NCI-H2029 treated with DMSO at 0.1 percent for 48 hours (cell line): ENCODE data around the gene ADCYAP1R1.

ENCODE experiments used
- DNase-seq: peaks from one replicate; lab custom pipeline; 2025; lab: John Stamatoyannopoulos, UW

ADCYAP1R1 gene

DNA sequence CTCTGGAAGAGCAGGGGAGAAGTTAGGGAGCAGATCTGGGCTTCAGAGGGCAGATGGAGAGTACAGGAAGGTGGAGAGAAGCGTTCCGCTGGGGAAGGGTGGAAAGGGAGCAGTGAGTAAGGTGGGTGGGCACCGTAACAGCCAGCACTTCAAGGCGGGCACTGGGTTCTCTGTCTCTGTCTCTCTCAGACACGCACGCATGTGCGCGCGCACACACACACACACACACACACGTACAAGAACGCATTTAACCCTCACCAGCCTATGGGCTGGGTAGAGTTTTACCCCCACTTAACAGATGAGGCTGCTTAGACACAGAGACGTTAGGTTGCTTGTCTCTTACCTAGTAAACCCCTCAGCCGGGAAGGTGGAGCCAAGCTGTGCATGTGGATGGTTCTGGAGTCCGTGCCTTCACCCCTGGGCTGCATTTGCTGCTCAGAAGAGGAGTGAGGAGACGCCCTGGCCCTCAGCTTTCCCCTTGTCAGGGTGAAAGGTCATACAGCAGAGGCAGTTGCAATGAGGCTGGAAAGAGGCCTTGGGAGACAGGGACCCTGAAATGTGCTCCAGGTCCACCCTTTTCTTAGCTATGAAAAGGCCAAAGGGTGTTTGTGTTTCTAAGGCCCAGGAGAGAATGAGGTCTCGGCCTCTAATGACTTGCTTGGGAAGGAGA lies 16.0 kb downstream of the ADCYAP1R1 start:
- DNase-seq = no peak

DNA sequence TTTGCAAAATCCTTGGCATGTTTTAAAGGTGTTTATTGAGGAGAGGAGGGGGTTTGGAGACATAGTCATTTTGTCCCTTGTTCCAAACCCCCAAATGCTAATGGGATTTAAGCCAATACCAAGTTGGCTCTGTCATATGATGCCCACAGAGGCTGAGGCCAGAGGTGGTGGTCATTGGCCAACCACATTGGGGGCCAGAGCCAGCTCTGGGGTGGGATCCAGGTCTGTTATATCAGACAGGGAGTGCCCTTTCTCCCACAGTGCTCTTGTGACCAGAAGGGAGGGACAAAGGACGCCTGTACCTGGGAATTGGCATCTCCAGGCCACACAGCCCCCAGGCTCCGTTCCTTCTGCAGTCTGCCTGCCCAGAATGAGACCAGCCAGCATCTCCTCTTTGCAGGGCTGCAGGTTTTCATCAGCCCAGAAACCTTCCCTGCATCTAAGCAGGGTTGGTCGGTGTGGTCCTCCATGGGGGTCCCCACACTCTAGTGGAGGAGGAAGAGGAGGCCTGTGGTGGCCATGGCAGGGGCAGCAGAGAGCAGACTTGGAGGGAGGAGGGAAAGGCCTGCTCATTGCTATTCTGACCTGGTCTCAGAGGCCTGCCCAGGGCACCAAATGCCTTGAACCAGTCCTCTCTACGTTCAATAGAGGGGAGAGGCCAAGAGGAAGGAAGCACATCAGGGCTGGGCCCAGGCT lies 17.9 kb downstream of the ADCYAP1R1 start:
- no peak for DNase-seq

DNA sequence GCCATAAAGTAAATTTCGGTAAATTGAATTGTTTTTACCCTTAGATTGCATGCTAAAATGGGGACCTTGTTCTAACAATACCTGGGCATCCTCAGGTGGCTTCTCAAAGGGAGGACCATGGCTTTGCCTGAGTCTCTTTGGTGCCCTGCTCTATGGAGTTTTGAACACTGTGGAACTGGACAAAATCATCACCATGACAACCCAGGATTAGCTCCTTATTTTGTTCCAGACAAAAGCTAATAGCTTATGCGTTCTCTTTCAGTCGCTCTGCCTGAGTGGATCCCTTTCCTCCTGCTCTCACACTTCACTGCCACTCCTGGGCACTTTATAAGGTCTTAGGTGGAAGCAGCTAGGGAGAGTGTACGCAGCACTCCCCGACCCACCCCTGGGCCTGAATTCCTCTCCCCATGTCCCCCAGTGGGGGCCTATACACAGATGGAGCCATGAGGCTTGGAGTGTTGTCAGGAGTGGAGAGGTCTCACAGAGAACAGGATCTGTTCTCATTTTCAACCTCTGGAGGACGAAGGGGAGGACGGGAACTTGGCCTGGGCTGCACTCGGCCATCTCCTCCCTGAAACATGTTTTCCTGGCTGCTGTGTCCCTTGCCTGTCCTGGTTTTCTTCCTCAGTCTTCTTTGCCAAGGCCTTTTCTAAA lies 19.0 kb downstream of the ADCYAP1R1 start:
- no peak for DNase-seq

DNA sequence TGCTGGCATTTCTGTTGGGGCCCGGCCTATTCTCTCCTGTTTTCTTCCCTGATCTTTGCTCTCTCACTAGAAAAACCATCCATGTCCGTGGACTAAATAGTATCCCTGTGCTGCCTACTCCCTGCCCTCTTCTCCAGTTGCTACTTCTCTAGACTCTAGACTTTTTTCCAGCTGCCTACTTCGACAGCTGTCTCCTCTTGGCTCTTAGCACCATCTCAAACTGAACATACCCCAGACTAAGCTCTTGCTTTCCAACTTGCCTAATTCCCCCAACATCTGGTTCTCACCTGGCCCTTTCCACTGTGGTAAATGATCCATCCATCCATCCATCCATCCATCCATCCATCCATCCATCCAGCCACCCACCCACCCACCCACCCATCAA lies 19.5 kb downstream of the ADCYAP1R1 start:
- no peak for DNase-seq

DNA sequence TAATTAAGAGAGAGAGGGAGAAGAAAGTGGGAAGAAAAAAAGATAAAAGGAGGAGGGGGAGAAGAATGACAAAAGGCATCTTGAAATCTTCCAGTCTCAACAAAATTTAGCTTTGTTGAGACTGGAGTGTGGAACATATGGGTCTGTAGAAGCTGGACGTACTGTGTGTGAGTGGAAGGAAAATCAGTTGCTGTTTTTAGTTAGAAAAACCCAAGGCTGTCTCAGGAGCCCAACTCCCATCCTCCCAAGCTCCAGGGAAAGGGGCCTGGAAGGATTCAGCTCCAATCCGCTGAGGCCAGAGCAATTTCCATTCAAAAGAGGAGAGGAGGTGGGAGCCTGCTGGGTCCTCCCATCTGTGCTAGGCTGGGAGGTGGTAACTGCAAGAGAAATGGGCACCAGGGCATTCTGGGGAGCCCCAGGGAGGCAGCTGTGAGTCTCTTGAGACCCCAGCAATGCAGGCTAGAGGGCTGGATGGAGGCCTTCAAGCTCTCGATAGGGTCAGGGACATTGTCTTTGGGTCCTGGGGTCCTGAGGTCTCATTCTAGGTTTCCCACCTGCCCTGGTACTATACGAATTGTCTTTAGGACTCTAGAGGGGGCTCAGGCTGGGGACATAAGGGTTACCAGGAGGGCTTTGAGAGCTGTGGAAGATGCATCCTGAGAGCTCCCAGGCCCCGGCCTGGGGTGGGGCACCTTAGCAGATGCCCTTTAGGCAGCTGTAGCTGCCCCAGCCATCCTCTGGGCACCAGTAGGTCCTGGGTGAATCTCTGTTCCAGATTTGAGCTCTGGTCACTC lies 21.4 kb downstream of the ADCYAP1R1 start:
- DNase-seq = no peak

DNA sequence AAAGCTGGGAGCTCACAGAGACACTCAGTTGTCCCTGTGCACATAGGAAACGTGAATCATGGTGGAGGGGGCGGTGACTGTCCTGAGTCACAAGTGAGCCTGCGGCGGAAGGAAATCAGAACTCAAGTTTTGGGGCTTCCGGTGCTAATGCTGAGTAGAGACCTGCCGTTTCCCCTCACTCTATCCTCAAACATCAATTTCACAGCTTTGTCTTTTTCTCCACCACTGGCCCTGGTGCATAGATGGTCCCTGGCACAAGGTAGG lies 21.9 kb downstream of the ADCYAP1R1 start:
- no peak for DNase-seq

DNA sequence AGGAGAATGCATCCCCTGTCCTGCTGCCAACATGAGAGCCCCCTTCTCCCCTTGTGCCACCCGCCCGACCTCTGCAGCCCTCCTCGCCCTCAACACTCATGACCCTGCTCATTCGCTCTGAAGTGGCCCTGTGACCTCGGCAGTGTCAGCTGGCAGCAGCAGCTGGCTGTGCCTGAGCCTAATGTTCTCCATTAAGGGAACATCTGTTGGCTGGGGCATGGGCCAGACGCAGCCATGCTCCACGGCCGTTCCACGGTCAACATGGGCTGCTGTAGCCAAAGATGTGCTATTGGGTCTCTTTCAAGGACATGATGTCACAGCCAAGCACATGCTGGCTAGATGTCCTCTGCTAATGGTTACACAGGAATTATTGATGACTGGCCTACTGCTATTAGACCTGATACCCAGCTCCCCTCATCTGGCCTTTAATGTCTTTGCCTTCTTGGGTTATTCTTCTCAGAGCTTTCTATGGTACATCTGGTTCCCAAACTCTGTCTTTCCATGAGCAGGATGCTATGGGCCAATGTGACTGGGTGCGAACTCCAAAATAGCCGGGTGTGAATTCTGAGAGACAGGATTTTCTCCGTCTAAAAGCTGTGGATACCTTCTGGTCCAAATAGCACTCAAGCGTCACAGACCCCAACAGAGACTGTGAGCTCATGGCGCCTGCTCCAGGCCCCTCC lies 22.4 kb downstream of the ADCYAP1R1 start:
- no peak for DNase-seq

DNA sequence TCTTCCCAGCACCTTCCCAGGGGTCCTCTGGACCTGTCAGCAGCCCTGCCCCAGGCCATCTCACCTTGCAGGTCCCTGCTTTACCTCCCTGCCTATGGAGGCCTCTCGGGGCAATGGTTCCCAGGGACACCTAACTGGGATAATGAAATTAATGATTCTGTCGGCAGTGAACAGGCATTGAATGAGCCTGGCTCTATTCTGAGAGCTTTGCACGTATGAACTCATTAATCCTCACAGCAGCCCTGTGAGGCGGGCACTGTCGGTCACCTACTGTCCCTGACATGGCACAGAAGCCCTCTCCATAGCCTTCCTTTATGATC lies 22.9 kb downstream of the ADCYAP1R1 start:
- DNase-seq = no peak

DNA sequence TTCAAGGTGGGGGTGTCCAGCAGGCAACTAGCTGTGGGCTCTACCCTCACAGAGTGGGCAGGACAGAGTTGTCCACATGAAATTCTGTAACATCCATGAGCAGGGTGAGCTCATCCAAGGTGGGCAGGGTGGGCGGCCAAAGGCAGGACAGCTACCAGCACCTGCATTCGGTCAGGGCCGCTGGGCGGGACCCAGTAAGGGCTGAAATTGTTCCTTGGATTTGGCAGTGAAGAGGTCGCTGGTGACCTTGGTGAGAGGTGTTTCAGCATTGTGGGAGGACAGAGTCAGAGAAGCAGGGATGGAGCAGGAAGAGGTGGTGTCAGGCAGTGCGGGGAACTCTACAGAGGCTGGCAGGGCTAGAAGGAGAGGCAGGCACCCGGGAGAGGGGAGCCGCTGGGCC lies 23.9 kb downstream of the ADCYAP1R1 start:
- no peak for DNase-seq

DNA sequence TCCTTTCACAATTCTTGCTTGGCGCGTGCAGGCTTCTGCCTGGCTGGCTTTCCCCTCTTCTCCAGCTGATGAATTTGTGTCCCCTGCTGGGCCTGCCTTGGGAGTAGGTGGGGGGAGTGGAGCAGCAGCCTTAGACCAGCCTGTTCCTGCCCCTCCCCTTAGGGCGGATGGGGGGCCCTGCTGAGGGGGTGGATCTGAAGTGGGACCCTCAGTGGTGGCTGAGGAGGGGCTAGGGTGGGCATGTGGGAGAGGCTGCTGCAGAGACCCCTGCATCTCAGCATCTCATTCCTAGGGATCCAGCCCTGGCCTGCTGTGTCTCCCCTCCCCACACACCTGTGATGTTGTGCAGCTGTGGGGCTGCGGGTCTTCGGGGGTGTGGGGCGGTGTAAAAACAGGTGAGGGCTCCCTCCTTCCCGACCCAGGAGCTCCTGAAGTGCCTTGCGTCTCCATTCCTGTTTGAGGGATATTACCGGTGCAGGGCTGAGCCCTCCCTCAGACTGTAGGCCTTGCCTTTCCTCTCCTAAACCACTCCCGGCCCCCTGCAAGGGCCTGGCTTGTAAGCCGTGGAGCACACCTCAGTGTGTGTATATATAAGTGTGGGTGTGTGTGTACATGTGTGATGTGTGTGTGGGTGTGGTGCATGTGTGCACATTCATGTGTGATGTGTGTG lies 24.7 kb downstream of the ADCYAP1R1 start:
- no peak for DNase-seq

DNA sequence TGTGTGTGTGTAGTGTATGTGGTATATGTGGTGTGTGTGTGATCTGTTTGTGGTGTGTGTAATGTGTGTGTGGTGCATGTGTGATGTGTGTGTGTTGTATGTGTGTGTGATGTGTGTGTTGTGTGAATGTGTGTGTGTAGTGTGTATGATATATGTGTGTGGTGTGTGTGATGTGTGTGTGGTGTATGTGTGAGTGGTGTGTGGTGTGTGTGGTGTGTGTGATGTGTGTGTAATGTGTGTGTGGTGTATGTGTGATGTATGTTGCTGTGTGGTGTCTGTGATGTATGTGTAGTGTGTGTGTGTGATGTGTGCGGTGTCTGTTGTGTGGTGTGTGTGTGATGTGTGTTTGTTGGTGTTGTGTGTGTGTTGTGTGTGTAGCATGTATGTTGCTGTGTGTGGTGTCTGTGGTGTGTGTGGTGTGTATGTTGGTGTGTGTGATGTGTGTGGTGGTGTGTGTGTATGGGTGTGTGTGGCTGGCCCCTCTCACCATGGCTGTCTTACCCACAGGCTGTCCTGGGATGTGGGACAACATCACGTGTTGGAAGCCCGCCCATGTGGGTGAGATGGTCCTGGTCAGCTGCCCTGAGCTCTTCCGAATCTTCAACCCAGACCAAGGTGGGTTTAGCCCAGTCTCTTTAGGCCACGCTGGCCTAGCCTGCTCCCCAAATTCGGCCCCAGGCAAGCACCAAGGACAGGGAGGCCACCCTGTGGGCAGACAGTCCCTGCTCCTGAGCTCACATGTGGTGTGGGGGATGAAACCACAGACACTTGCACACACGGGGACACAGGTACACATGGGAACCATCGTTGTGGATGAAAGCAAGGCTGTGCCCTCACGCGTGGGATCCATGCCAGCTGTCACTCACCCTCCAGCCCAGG lies 25.6 kb downstream of the ADCYAP1R1 start:
- no peak for DNase-seq

DNA sequence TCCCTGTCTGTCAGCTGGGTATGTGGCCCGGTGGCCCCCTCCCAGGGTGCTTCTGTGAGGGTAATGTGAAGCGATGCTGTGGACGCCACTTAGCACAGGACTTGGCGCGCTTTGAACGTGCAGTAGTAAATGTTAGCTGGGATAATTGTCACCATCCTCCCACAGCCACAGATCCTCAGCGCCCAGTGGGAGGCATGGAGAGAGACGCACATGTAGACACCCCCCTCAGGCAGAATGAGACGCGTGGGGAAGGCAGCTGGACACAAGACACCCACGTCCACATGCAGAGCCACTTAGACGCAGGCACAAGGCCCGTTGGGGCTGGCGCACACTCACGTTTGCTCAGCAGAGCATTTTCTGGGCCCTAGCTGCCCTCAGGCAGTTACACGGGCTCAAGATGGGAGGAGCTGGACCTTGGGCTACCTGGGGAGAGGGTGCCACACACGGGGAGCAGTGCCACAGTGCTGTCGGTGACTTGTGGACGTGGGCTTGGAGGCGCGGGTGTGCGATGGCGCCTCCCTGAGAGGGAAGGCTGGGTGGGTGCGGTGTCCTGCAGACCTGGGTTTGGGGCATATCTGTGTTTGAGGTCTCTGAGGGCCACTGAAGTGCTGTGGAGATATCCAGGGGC lies 26.4 kb downstream of the ADCYAP1R1 start:
- DNase-seq = no peak

DNA sequence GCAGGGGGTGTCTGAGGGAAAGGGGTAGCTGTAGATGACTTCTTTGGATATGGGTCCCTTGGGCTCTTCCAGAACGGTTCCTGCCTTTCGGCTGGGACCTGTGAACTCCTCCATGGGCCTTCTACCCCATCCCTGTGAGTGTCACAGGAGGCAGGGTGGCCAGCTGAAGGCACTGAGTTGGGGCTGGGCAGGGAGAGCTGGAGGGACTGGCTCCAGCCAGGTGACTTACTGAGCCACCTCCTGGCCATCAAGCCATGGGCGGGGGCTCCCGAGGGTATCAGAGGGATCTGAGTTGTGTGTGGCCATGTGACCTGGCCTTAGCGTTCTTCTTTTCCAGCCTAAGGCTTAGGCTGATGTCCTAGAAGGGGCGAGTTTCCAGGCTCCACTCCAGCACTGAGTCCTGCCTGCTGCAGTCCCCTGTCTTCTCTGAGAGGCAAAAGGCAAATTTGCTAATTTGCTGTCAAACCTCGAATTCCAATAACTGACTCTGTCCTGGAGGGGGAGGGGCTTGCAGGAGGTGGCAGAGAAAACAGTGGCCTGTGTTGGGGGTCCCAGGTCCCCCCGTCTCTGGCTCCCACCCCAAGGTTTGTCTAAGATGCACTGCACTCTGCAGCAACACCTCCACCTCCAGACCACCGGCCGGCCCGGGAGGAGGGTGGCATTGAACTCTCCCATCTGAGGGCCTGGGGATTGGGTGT lies 27.2 kb downstream of the ADCYAP1R1 start:
- no peak for DNase-seq

DNA sequence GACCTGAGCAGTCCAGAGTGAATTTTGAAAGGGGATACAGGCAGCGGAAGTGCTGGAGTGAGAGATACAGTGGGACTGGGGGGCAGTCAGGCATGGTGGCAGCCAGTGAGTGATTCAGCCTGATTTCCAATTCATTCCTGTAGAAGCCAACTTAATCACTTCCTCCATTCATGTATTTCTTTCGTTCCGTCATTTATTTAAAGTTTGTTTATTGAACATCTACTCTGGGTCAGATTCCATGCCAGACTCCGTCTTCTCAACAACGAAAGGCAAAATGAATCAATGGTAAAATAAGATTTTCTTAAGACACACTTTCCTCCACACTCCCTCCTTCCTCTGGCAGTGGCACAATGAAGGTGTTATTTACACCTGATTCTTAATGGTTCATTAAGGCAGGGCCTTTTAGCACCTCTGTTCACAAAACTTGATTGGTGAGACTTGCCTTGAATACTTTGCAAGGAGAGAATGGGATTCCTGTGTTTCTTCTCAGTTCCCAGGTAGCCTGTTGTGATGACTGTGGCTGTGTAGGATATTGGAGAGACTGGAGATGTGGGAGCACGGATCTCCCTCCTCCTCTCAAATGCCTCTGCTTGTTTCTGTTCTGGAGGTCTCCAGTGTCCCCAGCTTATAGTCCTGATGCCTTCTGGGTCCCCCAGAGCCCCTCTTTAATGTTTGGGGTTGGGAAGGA lies 27.9 kb downstream of the ADCYAP1R1 start:
- no peak for DNase-seq

DNA sequence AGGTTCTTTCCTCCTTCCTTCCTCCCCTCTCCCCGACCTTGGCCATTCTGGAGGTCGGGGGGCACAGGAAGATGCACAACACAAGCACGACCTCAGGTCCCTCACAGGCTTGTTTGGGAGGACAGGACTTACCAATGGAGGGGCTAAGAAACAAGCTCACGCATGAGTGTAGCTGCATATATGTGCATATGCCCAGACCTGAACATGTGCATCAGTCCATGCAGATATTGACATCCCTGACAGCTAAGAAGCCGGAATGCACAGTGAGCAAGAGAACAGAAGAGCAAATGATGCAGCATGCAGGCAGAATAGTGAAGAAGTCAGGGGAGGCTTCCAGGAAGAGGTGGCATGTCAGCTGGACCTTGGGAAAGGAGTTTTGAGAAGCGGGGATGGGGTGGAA lies 28.7 kb downstream of the ADCYAP1R1 start:
- DNase-seq = no peak

DNA sequence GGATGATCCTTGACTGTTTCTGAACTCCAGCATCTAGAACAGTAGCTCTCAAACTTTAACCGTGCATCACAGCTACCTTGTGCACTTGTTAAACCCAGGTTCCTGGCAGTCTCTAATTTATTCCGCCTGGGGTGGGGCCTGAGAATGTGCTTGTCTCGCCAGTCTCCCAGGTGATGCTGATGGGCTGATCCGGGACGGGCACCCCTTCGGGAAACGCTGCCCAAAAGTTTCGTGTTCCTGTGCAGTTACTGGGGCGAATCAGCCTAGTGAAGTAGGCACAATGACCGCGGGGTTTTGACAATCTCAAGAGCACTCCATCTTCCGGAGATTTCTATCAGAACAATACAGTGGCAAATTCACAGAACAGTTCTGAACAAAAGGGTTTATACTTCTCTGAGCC lies 29.9 kb downstream of the ADCYAP1R1 start:
- DNase-seq = no peak

DNA sequence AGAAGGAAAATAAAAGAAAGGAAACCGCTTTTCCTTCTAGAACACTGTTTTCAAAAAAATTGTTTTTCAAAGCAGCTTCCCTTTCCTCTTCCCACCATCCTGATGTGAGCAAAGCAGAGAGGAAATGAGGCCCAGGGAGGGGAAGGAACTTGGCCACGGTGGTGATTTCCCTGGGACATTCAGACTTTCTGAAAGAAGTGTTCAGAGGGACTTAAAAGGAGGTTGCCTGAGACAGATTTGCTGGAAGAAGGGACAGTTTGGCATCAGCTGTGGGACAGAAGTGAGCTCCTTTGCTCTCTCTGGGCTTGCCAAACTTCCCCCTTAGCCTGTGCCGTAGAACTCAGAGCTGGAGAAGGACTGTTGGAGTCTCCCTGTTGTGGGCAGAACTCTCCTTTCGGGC lies 30.3 kb downstream of the ADCYAP1R1 start:
- no peak for DNase-seq

DNA sequence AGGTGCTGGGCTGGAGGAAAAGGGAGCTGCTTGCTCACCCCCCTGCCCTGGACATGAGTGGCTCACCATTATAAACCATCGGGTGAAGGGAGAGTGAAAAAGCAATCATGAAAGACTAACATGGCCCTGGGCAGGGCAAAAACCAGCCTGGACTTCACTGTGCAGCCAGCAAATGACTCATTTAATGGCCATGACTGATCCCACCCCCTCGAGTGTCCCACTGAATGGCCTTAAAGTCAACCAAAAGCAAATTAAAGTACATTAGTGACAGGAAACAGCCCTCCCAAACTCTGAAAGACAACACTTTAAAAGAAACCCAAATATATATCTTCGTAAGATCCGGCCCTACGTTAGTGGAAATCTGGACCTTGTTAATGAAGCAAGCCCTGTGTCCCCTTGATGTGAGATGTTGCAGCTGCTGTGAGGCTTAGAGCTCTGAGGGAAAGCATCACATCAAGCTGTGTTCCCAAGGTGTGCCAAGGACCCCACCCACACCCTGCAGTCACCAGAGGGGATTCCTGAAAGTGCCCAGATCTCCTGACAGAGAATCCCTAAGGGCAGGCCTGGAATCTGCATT lies 31.2 kb downstream of the ADCYAP1R1 start:
- DNase-seq = no peak

DNA sequence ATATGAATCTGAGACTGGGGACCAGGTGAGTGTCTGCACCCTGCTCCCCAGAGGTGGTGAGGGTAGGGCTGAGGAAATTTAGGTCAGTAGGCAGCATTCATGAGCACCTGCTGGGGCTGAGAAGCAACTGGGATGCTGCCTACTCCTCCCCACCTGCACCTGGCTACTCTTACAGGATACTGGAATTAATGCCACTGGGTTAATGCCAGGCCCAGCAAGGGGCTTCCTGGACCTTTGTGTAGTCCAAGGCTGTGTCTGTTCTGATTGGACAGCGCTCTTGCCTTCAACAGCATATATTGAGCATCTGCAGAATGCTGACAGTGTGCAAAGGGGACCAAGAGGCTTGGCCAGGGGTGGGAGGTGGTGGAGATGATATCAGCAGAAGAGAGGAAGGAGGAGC lies 32.1 kb downstream of the ADCYAP1R1 start:
- no peak for DNase-seq
